ENCODE results near the gene PLCL1. TPM values are rescaled to one million over a fixed set of nuclear protein-coding genes. Genes with fewer than 3 reads are reported as not detected.
"Not testable (repeated sequence)": the region's sequence is repeated elsewhere in the genome, so short reads cannot be mapped to it uniquely, and the experiment has no call there.

The PLCL1 gene
- polyA plus RNA-seq, 3 donors: 0.69 to 1.4 (median 0.79) TPM

DNA sequence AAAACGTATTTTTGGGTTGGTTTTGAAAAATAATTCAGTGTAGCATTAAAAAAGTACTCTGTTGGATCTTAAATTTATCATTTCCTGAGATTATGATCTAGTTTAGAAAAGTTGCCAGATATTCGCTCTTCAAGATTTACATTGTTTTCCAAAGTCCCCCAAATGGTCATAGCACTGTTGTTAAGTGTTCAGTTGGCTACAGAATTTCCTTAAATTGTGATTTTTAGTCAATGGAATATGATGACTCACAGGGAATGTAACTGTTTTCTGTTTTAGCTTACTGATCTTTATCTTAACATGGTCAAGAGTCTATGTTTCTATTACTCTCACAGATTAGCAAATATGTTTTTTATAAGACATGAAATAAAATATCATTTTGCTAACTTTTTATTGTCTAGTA, 23.2 kb downstream of the PLCL1 start:
- Histone ChIP-seq H3K36me3 (replicated peaks in 1 of 2; ENCODE audit: control insufficient read depth in 1 of 2, insufficient read depth in 2 of 2, low read length in 2 of 2) (no peaks in the 10 kb centered on the region), H4K20me1 (ENCODE audit: insufficient read depth, low read length) (no peaks in the 10 kb centered on the region), H3K9ac (ENCODE audit: insufficient read depth, low read length, poor library complexity, severe bottlenecking) (no peak overlapping the region), H3K79me2 (ENCODE audit: insufficient read depth, low read length) (no peaks in the 10 kb centered on the region), H2AFZ (ENCODE audit: insufficient read depth, low read depth, low read length, poor library complexity, severe bottlenecking) (no peak overlapping the region), H3K4me1 (ENCODE audit: control insufficient read depth in 1 of 2, insufficient read depth in 2 of 2, low read length in 2 of 2) (no peaks in the 10 kb centered on the region), H3K4me3 (replicated peaks in 1 of 3; ENCODE audit: low read depth in 2 of 3, low read length in 3 of 3) (no peak overlapping the region), H3K27ac (ENCODE audit: low read depth in 1 of 2, low read length in 2 of 2) (no peak overlapping the region), H3K4me2 (replicated peaks; ENCODE audit: extremely low read depth, low read length, poor library complexity, severe bottlenecking) (no peak overlapping the region), H3K9me3 (replicated peaks in 1 of 2; ENCODE audit: control insufficient read depth in 1 of 2, insufficient read depth in 1 of 2, low read length in 2 of 2) (no peaks in the 10 kb centered on the region), H3K27me3 (ENCODE audit: control insufficient read depth in 2 of 2, insufficient read depth in 2 of 2, low read length in 2 of 2) (no peaks in the 10 kb centered on the region)
- H3K4me1 Mint-ChIP-seq: no peaks in the 10 kb centered on the region
- intact Hi-C loops (cut with micrococcal nuclease): no loop called here
- peaks cover 0 to 17% (median 10%) of the 10 kb centered on the region in 7 donors for H3K9me3 Mint-ChIP-seq
- no peaks in the 10 kb centered on the region for H3K27me3 Mint-ChIP-seq (ENCODE audit: low read depth in 3 of 3)
- no peak overlapping the region for H3K27ac Mint-ChIP-seq
- DNase-seq: no peak
- TF ChIP-seq, protein P1, sequence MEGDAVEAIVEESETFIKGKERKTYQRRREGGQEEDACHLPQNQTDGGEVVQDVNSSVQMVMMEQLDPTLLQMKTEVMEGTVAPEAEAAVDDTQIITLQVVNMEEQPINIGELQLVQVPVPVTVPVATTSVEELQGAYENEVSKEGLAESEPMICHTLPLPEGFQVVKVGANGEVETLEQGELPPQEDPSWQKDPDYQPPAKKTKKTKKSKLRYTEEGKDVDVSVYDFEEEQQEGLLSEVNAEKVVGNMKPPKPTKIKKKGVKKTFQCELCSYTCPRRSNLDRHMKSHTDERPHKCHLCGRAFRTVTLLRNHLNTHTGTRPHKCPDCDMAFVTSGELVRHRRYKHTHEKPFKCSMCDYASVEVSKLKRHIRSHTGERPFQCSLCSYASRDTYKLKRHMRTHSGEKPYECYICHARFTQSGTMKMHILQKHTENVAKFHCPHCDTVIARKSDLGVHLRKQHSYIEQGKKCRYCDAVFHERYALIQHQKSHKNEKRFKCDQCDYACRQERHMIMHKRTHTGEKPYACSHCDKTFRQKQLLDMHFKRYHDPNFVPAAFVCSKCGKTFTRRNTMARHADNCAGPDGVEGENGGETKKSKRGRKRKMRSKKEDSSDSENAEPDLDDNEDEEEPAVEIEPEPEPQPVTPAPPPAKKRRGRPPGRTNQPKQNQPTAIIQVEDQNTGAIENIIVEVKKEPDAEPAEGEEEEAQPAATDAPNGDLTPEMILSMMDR (IDR thresholded peaks at IDR 0.05): no peak
- no peak overlapping the region for H3K4me3 Mint-ChIP-seq
- H3K36me3 Mint-ChIP-seq: no peaks in the 10 kb centered on the region
- no CpG with 5 or more reads among the region's 2 CpGs for WGBS (ENCODE audit: insufficient coverage)

DNA sequence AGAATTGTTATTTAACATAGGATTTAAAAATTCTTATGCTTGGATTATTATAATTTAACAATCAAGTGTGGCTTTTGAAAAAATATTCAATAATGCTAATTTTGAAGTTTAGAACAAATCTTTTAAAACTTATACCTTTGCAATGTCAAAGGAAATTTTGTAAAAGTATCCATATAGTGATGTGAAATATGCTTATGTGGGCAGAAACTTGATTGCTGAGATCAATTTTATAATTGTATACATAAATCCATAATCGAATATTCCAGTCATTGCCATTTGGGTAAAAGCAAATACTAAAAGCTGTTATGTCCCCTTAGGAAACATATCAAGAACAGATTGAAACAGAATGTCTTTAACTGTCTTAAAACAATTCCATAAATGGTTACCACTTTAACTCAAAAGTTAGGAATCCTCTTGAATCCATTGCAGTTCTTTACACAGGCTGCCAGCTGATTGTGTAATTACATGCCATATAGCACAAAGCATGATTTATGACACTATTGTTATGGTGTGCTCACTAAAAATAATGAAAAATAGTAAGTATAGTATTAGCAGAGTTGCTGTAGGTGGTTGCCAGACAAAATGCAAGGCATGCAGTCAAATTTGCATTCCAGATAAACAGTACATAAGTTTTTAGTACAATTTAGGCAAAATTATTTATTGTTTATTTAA, 24.2 kb downstream of the PLCL1 start:
- H3K36me3 ChIP-seq (replicated peaks in 1 of 2; ENCODE audit: control insufficient read depth in 1 of 2, insufficient read depth in 2 of 2, low read length in 2 of 2): no peaks in the 10 kb centered on the region
- no peaks in the 10 kb centered on the region for H3K9me3 ChIP-seq (replicated peaks in 1 of 2; ENCODE audit: control insufficient read depth in 1 of 2, insufficient read depth in 1 of 2, low read length in 2 of 2)
- no peak overlapping the region for H2AFZ ChIP-seq (ENCODE audit: insufficient read depth, low read depth, low read length, poor library complexity, severe bottlenecking)
- no peaks in the 10 kb centered on the region for H3K36me3 Mint-ChIP-seq
- H3K27ac ChIP-seq (ENCODE audit: low read depth in 1 of 2, low read length in 2 of 2): no peak overlapping the region
- H3K27ac Mint-ChIP-seq: no peak overlapping the region
- no peaks in the 10 kb centered on the region for H3K79me2 ChIP-seq (ENCODE audit: insufficient read depth, low read length)
- WGBS (ENCODE audit: insufficient coverage): no CpG with 5 or more reads among the region's 1 CpG
- TF ChIP-seq, protein P1 (IDR thresholded peaks at IDR 0.05): no peak
- H3K9ac ChIP-seq (ENCODE audit: insufficient read depth, low read length, poor library complexity, severe bottlenecking): no peak overlapping the region
- intact Hi-C loops (cut with micrococcal nuclease): no loop called here
- no peaks in the 10 kb centered on the region for H3K4me1 Mint-ChIP-seq
- H3K4me1 ChIP-seq (ENCODE audit: control insufficient read depth in 1 of 2, insufficient read depth in 2 of 2, low read length in 2 of 2): no peaks in the 10 kb centered on the region
- no peak overlapping the region for H3K4me3 Mint-ChIP-seq
- peaks cover 0 to 17% (median 10%) of the 10 kb centered on the region in 7 donors for H3K9me3 Mint-ChIP-seq
- H3K27me3 ChIP-seq (ENCODE audit: control insufficient read depth in 2 of 2, insufficient read depth in 2 of 2, low read length in 2 of 2): no peaks in the 10 kb centered on the region
- no peak overlapping the region for H3K4me3 ChIP-seq (replicated peaks in 1 of 3; ENCODE audit: low read depth in 2 of 3, low read length in 3 of 3)
- H3K27me3 Mint-ChIP-seq (ENCODE audit: low read depth in 3 of 3): no peaks in the 10 kb centered on the region
- no peaks in the 10 kb centered on the region for H4K20me1 ChIP-seq (ENCODE audit: insufficient read depth, low read length)
- no peak for DNase-seq
- no peak overlapping the region for H3K4me2 ChIP-seq (replicated peaks; ENCODE audit: extremely low read depth, low read length, poor library complexity, severe bottlenecking)

GRCh38 chr2:197834771-197835170, 30.4 kb downstream of the PLCL1 start:
- H3K9me3 ChIP-seq (replicated peaks in 1 of 2; ENCODE audit: control insufficient read depth in 1 of 2, insufficient read depth in 1 of 2, low read length in 2 of 2); H3K4me3 Mint-ChIP-seq; H4K20me1 ChIP-seq (ENCODE audit: insufficient read depth, low read length); H3K9ac ChIP-seq (ENCODE audit: insufficient read depth, low read length, poor library complexity, severe bottlenecking); H3K4me3 ChIP-seq (replicated peaks in 1 of 3; ENCODE audit: low read depth in 2 of 3, low read length in 3 of 3); DNase-seq; H3K4me2 ChIP-seq (replicated peaks; ENCODE audit: extremely low read depth, low read length, poor library complexity, severe bottlenecking); H3K27ac ChIP-seq (ENCODE audit: low read depth in 1 of 2, low read length in 2 of 2); H3K36me3 Mint-ChIP-seq; H3K27me3 Mint-ChIP-seq (ENCODE audit: low read depth in 3 of 3); H3K36me3 ChIP-seq (replicated peaks in 1 of 2; ENCODE audit: control insufficient read depth in 1 of 2, insufficient read depth in 2 of 2, low read length in 2 of 2); H3K27me3 ChIP-seq (ENCODE audit: control insufficient read depth in 2 of 2, insufficient read depth in 2 of 2, low read length in 2 of 2); intact Hi-C loops (cut with micrococcal nuclease); H3K79me2 ChIP-seq (ENCODE audit: insufficient read depth, low read length); H2AFZ ChIP-seq (ENCODE audit: insufficient read depth, low read depth, low read length, poor library complexity, severe bottlenecking): not testable (repeated sequence)
- Mint-ChIP-seq H3K27ac (peak overlapping the region in 1 of 7 donors; percentile 48), H3K9me3 (peaks cover 4 to 22% (median 11%) of the 10 kb centered on the region in 7 donors), H3K4me1 (peaks cover 13% of the 10 kb centered on the region)
- H3K4me1 ChIP-seq (ENCODE audit: control insufficient read depth in 1 of 2, insufficient read depth in 2 of 2, low read length in 2 of 2): peaks cover 9 to 16% of the 10 kb centered on the region in 2 donors
- WGBS (ENCODE audit: insufficient coverage): no CpG with 5 or more reads among the region's 2 CpGs

All from CD14-positive monocyte (primary cell).